AG09309 (cell line): ENCODE results near the gene BPIFB2.

ENCODE experiments used
- DNase-seq: peaks from one replicate; pipeline ENCODE4 v3.0.0-alpha.2; 2010; ENCODE audit warnings: low read depth
- H3K4me3 ChIP-seq: 2 replicates; pipeline ENCODE4 v1.5.1; 2011; ENCODE audit warnings: mild to moderate bottlenecking, low read depth, low read length, moderate library complexity; ENCODE audit not compliant: control insufficient read depth
- TF ChIP-seq, protein P1 (sequence below): IDR thresholded peaks from 2 replicates; pipeline ENCODE4 v1.5.1; 2011; ENCODE audit warnings: mild to moderate bottlenecking, low read depth, low read length, inconsistent platforms; ENCODE audit not compliant: insufficient read depth, control insufficient read depth; ENCODE audit errors: missing control alignments

The BPIFB2 gene

DNA sequence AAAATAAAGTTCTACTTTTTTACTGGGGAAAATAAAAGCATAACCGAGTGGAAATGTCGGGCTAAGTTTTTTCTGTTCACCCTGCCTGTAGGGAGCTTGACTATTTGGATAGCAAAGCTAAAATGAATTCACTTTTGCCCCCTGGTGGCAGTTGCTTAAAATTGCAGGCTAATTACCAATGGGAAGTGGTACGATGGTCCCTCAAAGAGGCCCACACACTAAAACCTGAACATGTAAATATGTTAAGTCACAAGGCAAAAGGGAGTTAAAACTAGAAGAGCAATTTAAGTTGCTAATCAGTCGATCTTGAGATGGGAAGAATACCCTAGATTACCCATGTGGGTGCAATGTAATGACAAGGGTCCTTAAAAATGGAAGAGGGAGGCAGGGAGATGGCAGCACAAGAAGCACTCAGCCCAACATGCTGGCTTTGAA lies 2.4 kb upstream of the BPIFB2 start:
- no peak for DNase-seq

DNA sequence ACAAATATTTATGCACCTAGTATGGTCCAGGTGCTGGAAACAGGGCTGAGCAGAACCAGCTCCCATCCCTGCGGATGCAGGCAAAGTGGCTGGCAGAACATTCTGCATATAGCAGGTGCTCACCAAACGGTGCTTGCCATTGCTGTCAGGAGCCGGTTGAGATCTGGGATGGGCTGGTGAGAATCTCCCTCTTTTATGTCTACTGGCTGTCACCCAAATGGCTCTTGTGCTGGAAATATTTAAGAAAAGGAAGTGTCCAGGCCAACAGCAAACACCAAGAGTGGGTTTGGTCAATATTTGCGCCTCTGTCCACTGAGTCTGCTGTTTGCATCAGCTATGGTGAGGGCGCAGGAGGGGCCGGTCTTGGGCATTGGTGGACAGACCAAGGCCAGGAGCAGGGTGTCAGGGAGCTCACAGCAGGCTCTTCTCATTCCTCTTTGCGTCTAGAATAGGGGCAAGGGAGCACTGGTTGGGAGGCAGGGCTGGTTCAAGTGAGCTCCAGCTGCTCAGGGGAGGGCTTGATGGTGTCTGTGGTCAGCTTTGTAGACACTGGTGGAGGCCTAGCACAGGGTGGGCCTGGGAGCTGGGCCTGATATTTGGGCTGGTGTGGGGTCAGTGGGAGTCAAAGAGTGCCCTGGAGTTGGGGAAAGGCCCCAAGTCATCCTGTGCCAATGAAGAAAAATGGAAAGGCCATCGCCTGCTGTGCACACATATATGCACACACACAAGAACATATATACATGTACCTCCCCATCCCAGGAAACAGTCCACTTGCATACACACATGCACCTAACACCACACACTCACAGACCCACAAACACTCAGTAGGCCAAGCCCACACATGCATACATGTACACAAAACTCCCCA lies 1.4 kb upstream of the BPIFB2 start:
- no peak for DNase-seq
- no peak overlapping the region for H3K4me3 ChIP-seq
- TF ChIP-seq, protein P1, sequence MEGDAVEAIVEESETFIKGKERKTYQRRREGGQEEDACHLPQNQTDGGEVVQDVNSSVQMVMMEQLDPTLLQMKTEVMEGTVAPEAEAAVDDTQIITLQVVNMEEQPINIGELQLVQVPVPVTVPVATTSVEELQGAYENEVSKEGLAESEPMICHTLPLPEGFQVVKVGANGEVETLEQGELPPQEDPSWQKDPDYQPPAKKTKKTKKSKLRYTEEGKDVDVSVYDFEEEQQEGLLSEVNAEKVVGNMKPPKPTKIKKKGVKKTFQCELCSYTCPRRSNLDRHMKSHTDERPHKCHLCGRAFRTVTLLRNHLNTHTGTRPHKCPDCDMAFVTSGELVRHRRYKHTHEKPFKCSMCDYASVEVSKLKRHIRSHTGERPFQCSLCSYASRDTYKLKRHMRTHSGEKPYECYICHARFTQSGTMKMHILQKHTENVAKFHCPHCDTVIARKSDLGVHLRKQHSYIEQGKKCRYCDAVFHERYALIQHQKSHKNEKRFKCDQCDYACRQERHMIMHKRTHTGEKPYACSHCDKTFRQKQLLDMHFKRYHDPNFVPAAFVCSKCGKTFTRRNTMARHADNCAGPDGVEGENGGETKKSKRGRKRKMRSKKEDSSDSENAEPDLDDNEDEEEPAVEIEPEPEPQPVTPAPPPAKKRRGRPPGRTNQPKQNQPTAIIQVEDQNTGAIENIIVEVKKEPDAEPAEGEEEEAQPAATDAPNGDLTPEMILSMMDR, result no peak

More for the DNA sequence above, 2.4 kb upstream of the BPIFB2 start:
- TF ChIP-seq, protein P1, result peak; percentile 26
- no peak overlapping the region for H3K4me3 ChIP-seq

GRCh38 chr20:33006776-33007375 lies 628 bp upstream of the BPIFB2 start:
- TF ChIP-seq, protein P1, result no peak
- no peak overlapping the region for H3K4me3 ChIP-seq
- DNase-seq, result no peak

DNA sequence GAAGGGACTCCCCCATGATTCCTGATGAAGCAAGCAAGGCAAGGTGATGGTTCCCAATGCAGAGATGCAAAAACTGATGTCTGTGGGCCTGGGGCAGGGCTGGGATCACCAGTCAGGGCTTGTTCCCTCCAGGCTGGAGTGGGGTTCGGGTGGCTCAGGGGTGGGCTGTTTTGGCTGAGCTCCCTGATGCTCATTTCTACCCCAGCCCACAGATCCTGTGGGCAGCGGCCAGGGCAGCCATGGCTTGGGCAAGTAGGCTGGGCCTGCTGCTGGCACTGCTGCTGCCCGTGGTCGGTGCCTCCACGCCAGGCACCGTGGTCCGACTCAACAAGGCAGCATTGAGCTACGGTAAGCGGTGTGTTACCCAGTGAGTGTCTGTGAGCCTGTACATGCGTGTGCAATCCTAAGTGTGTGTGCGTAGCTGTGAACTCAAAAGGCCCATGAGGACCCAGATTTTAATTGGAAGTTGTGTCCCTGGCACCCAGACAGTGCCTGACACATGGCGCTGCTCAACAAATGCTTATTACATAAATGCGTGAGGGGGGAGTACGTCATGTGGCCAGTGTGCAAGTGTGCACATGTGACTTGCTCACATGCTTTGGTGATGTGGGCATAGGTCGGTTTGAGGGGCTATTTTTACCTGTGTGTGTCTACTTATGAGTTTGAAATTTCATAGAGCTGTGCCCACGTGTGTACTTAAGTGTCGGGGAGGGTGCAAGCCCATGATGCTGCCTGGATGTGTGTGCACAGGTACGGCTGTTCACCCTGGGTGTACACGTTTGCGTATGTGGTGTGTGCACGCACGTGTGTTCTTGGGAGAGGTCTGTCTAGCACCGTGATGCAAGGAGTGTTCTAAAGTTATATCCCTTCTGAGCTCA lies 1.1 kb downstream of the BPIFB2 start:
- TF ChIP-seq, protein P1, result no peak
- H3K4me3 ChIP-seq, result no peak overlapping the region
- DNase-seq, result no peak

GRCh38 chr20:33009214-33010132 lies 2.0 kb downstream of the BPIFB2 start:
- no peak overlapping the region for H3K4me3 ChIP-seq
- no peak for DNase-seq
- TF ChIP-seq, protein P1, result no peak
